Mammary epithelial cell (primary cell): ENCODE measurements around the gene ADGRV1.

Source experiments
- EZH2 ChIP-seq: IDR thresholded peaks from 2 replicates; pipeline ENCODE4 v1.6.1; 2012; ENCODE audit warnings: low read length, inconsistent platforms, borderline replicate concordance
- TF ChIP-seq, protein P1 (sequence below), 2 donors: IDR thresholded peaks in 1 of 2; conservative IDR thresholded peaks in 1 of 2; 2 replicates each; pipeline ENCODE4 v1.5.1; 2011 to 2012; ENCODE audit warnings: inconsistent platforms in 2 of 2, low read length in 2 of 2, mild to moderate bottlenecking in 2 of 2, control low read depth in 1 of 2, low read depth in 1 of 2; ENCODE audit not compliant: insufficient read depth in 1 of 2; ENCODE audit errors: extremely low read depth in 1 of 2

DNA sequence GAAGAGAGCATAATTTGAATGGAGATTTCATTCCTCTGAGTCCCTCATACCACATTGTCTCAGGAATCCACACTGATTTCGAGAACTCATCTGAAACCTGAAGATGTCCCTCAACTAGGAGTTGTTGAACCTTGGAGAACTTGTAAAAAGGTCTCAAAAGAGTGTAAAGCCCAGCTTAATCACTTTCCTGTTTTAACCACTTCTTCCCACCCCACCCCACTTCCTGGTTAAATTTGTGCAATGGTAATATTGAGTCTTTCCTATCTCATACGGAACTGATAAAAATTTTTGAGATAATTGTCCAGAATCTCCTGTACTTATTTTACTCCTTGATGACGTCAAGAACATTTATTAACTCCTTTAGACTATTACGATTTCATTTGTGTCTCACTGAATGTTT lies 583.8 kb downstream of the ADGRV1 start:
- TF ChIP-seq, protein P1, sequence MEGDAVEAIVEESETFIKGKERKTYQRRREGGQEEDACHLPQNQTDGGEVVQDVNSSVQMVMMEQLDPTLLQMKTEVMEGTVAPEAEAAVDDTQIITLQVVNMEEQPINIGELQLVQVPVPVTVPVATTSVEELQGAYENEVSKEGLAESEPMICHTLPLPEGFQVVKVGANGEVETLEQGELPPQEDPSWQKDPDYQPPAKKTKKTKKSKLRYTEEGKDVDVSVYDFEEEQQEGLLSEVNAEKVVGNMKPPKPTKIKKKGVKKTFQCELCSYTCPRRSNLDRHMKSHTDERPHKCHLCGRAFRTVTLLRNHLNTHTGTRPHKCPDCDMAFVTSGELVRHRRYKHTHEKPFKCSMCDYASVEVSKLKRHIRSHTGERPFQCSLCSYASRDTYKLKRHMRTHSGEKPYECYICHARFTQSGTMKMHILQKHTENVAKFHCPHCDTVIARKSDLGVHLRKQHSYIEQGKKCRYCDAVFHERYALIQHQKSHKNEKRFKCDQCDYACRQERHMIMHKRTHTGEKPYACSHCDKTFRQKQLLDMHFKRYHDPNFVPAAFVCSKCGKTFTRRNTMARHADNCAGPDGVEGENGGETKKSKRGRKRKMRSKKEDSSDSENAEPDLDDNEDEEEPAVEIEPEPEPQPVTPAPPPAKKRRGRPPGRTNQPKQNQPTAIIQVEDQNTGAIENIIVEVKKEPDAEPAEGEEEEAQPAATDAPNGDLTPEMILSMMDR (conservative IDR thresholded peaks at IDR 0.05 in 1 of 2, IDR thresholded peaks at IDR 0.05 in 1 of 2; ENCODE audit: extremely low read depth in 1 of 2, insufficient read depth in 1 of 2, low read depth in 1 of 2, low read length in 2 of 2): no peak
- no peak for TF ChIP-seq EZH2
